ENCODE measurements around the gene GARIN1A. TPM values are rescaled to one million over a fixed set of nuclear protein-coding genes. Genes with fewer than 3 reads are reported as not detected.
"Not testable (repeated sequence)": the region's sequence is repeated elsewhere in the genome, so short reads cannot be mapped to it uniquely, and the experiment has no call there.

GARIN1A gene
- total RNA-seq, 1 donor: 0.52 TPM

- Histone ChIP-seq H3K4me1 (ENCODE audit: insufficient read depth, low read length) (no peaks in the 10 kb centered on the region), H3K27me3 (ENCODE audit: insufficient read depth, low read length) (no peaks in the 10 kb centered on the region), H3K9me3 (ENCODE audit: low read depth, low read length) (peaks cover 5% of the 10 kb centered on the region), H3K4me3 (ENCODE audit: low read length) (no peak overlapping the region)
Observed at GRCh38 chr7:128666200-128666599, 5.9 kb upstream of the GARIN1A start.

- Histone ChIP-seq H3K4me3 (ENCODE audit: low read length) (no peak overlapping the region), H3K4me1 (ENCODE audit: insufficient read depth, low read length) (no peaks in the 10 kb centered on the region), H3K27me3 (ENCODE audit: insufficient read depth, low read length) (no peaks in the 10 kb centered on the region), H3K9me3 (ENCODE audit: low read depth, low read length) (no peaks in the 10 kb centered on the region)
Observed at GRCh38 chr7:128672927-128673517, 930 bp downstream of the GARIN1A start.

- H3K4me3 ChIP-seq (ENCODE audit: low read length): no peak overlapping the region
- H3K27me3 ChIP-seq (ENCODE audit: insufficient read depth, low read length): no peaks in the 10 kb centered on the region
- no peaks in the 10 kb centered on the region for H3K4me1 ChIP-seq (ENCODE audit: insufficient read depth, low read length)
- H3K9me3 ChIP-seq (ENCODE audit: low read depth, low read length): no peaks in the 10 kb centered on the region
Observed at GRCh38 chr7:128673571-128673970, 1.5 kb downstream of the GARIN1A start.

- H3K4me1 ChIP-seq (ENCODE audit: insufficient read depth, low read length): no peaks in the 10 kb centered on the region
- no peaks in the 10 kb centered on the region for H3K27me3 ChIP-seq (ENCODE audit: insufficient read depth, low read length)
- H3K4me3 ChIP-seq (ENCODE audit: low read length): no peak overlapping the region
- H3K9me3 ChIP-seq (ENCODE audit: low read depth, low read length): no peaks in the 10 kb centered on the region
Observed at GRCh38 chr7:128676665-128677064, 4.6 kb downstream of the GARIN1A start.

GRCh38 chr7:128679920-128680319 is 7.8 kb downstream of the GARIN1A start:
- H3K4me1 ChIP-seq (ENCODE audit: insufficient read depth, low read length): no peaks in the 10 kb centered on the region

GRCh38 chr7:128681794-128682537 is 9.9 kb downstream of the GARIN1A start:
- no peak overlapping the region for H3K4me3 ChIP-seq (ENCODE audit: low read length)
- no peaks in the 10 kb centered on the region for H3K27me3 ChIP-seq (ENCODE audit: insufficient read depth, low read length)
- H3K4me1 ChIP-seq (ENCODE audit: insufficient read depth, low read length): no peaks in the 10 kb centered on the region
- no peaks in the 10 kb centered on the region for H3K9me3 ChIP-seq (ENCODE audit: low read depth, low read length)

More at GRCh38 chr7:128679920-128680319, 7.8 kb downstream of the GARIN1A start:
- Histone ChIP-seq H3K4me3 (ENCODE audit: low read length) (no peak overlapping the region), H3K27me3 (ENCODE audit: insufficient read depth, low read length) (no peaks in the 10 kb centered on the region), H3K9me3 (ENCODE audit: low read depth, low read length) (no peaks in the 10 kb centered on the region)

- not testable (repeated sequence) for H3K9me3 ChIP-seq (ENCODE audit: low read depth, low read length); H3K27me3 ChIP-seq (ENCODE audit: insufficient read depth, low read length); H3K4me1 ChIP-seq (ENCODE audit: insufficient read depth, low read length); H3K4me3 ChIP-seq (ENCODE audit: low read length)
Observed at GRCh38 chr7:128683270-128683669, 11.2 kb downstream of the GARIN1A start.

- not testable (repeated sequence) for H3K4me3 ChIP-seq (ENCODE audit: low read length); H3K27me3 ChIP-seq (ENCODE audit: insufficient read depth, low read length); H3K4me1 ChIP-seq (ENCODE audit: insufficient read depth, low read length); H3K9me3 ChIP-seq (ENCODE audit: low read depth, low read length)
Observed at GRCh38 chr7:128683738-128684137, 11.6 kb downstream of the GARIN1A start.

GRCh38 chr7:128687131-128687530 is 15.0 kb downstream of the GARIN1A start:
- no peak overlapping the region for H3K4me3 ChIP-seq (ENCODE audit: low read length)
- H3K9me3 ChIP-seq (ENCODE audit: low read depth, low read length): no peaks in the 10 kb centered on the region
- H3K27me3 ChIP-seq (ENCODE audit: insufficient read depth, low read length): no peaks in the 10 kb centered on the region
- no peaks in the 10 kb centered on the region for H3K4me1 ChIP-seq (ENCODE audit: insufficient read depth, low read length)

GRCh38 chr7:128688492-128688891 is 16.4 kb downstream of the GARIN1A start:
- Histone ChIP-seq H3K4me1 (ENCODE audit: insufficient read depth, low read length) (no peaks in the 10 kb centered on the region), H3K27me3 (ENCODE audit: insufficient read depth, low read length) (no peaks in the 10 kb centered on the region), H3K9me3 (ENCODE audit: low read depth, low read length) (no peaks in the 10 kb centered on the region), H3K4me3 (ENCODE audit: low read length) (no peak overlapping the region)

- H3K4me3 ChIP-seq (ENCODE audit: low read length); H3K9me3 ChIP-seq (ENCODE audit: low read depth, low read length); H3K27me3 ChIP-seq (ENCODE audit: insufficient read depth, low read length); H3K4me1 ChIP-seq (ENCODE audit: insufficient read depth, low read length): not testable (repeated sequence)
Observed at GRCh38 chr7:128689161-128689935, 17.3 kb downstream of the GARIN1A start.

GRCh38 chr7:128691227-128691626 is 19.1 kb downstream of the GARIN1A start:
- Histone ChIP-seq H3K4me3 (ENCODE audit: low read length) (no peak overlapping the region), H3K4me1 (ENCODE audit: insufficient read depth, low read length) (no peaks in the 10 kb centered on the region), H3K27me3 (ENCODE audit: insufficient read depth, low read length) (peaks cover 5% of the 10 kb centered on the region), H3K9me3 (ENCODE audit: low read depth, low read length) (no peaks in the 10 kb centered on the region)

- peaks cover 8% of the 10 kb centered on the region for H3K4me1 ChIP-seq (ENCODE audit: insufficient read depth, low read length)
- H3K9me3 ChIP-seq (ENCODE audit: low read depth, low read length): no peaks in the 10 kb centered on the region
- peaks cover 20% of the 10 kb centered on the region for H3K27me3 ChIP-seq (ENCODE audit: insufficient read depth, low read length)
- H3K4me3 ChIP-seq (ENCODE audit: low read length): no peak overlapping the region
Observed at GRCh38 chr7:128692623-128693270, 20.7 kb downstream of the GARIN1A start.

- Histone ChIP-seq H3K27me3 (ENCODE audit: insufficient read depth, low read length) (peaks cover 28% of the 10 kb centered on the region), H3K9me3 (ENCODE audit: low read depth, low read length) (no peaks in the 10 kb centered on the region), H3K4me1 (ENCODE audit: insufficient read depth, low read length) (peaks cover 9% of the 10 kb centered on the region), H3K4me3 (ENCODE audit: low read length) (no peak overlapping the region)
Observed at GRCh38 chr7:128693373-128694015, 21.4 kb downstream of the GARIN1A start.

GRCh38 chr7:128694738-128695137 is 22.6 kb downstream of the GARIN1A start:
- no peaks in the 10 kb centered on the region for H3K9me3 ChIP-seq (ENCODE audit: low read depth, low read length)
- H3K4me1 ChIP-seq (ENCODE audit: insufficient read depth, low read length): peaks cover 9% of the 10 kb centered on the region
- H3K4me3 ChIP-seq (ENCODE audit: low read length): no peak overlapping the region
- H3K27me3 ChIP-seq (ENCODE audit: insufficient read depth, low read length): peaks cover 40% of the 10 kb centered on the region

Measured in mononuclear cell (primary cell).